H1 (cell line): ENCODE results near the gene TIGD1. TPM values are rescaled to one million over a fixed set of nuclear protein-coding genes. Genes with fewer than 3 reads are reported as not detected.

Experiments used
- CTCF ChIA-PET: fragments of 300-600 bp; sonication (Branson Sonifier 250); formaldehyde crosslinking; loops from one replicate; lab custom pipeline; 2021; ENCODE audit not compliant: partially characterized antibody; lab: Charles Lee
- POLR2A ChIA-PET: fragments of 300-600 bp; sonication (Branson Sonifier 250); formaldehyde crosslinking; loops from one replicate; lab custom pipeline; 2021; ENCODE audit warnings: inconsistent platforms; ENCODE audit not compliant: partially characterized antibody; lab: Charles Lee
- DNase-seq, 2 experiments: peaks; one replicate each; pipeline versions ENCODE4 v3.0.0 to v3.0.0-alpha.2; 2010 to 2022; ENCODE audit warnings: low spot score in 2 of 2, low read depth in 1 of 2, mixed read lengths in 1 of 2
- FAIRE-seq: peaks from 2 replicates; lab custom pipeline; 2011; peaks lifted over from hg19 to GRCh38; lab: Jason Lieb, UNC
- H2AFZ ChIP-seq: 2 replicates; pipeline ENCODE4 v1.8.1; 2012; ENCODE audit warnings: low read length, inconsistent platforms
- H2AK5ac ChIP-seq: 2 replicates; pipeline ENCODE4 v1.6.1; 2013; ENCODE audit warnings: low read depth, low read length
- H2BK120ac ChIP-seq: replicated peaks from 2 replicates; pipeline ENCODE3; 2013; ENCODE audit warnings: low read depth, low read length, inconsistent platforms
- H2BK12ac ChIP-seq: 2 replicates; pipeline ENCODE4 v1.6.1; 2013; ENCODE audit warnings: low read depth, low read length
- H2BK15ac ChIP-seq: 2 replicates; pipeline ENCODE4 v1.6.1; 2013; ENCODE audit warnings: low read length
- H2BK20ac ChIP-seq: 2 replicates; pipeline ENCODE4 v1.6.1; 2013; ENCODE audit warnings: low read length
- H2BK5ac ChIP-seq: 2 replicates; pipeline ENCODE4 v1.6.1; 2013; ENCODE audit warnings: low read depth, low read length
- H3K14ac ChIP-seq: 2 replicates; pipeline ENCODE4 v1.6.1; 2013; ENCODE audit warnings: inconsistent platforms; ENCODE audit not compliant: insufficient read length
- H3K18ac ChIP-seq: 2 replicates; pipeline ENCODE4 v1.6.1; 2013; ENCODE audit warnings: low read length; ENCODE audit errors: extremely low read depth
- H3K23ac ChIP-seq: 2 replicates; pipeline ENCODE4 v1.6.1; 2013; ENCODE audit warnings: inconsistent platforms; ENCODE audit not compliant: insufficient read length
- H3K23me2 ChIP-seq: 2 replicates; pipeline ENCODE4 v1.6.1; 2013; ENCODE audit warnings: low read depth, low read length
- H3K27ac ChIP-seq: 2 replicates; pipeline ENCODE4 v1.6.1; 2011; ENCODE audit warnings: low read depth, low read length, inconsistent platforms
- H3K27me3 ChIP-seq, 4 experiments: replicated peaks in 1 of 4; 1 replicate in 1 of 4; 2 replicates in 3 of 4; pipeline versions ENCODE4 v1.6.1 to v1.8.1; 2011 to 2013; ENCODE audit warnings: low read length in 3 of 4, mild to moderate bottlenecking in 3 of 4, inconsistent platforms in 2 of 4, mixed read lengths in 2 of 4, moderate library complexity in 1 of 4; ENCODE audit not compliant: control insufficient read depth in 3 of 4, insufficient read depth in 3 of 4; ENCODE audit errors: extremely low read depth in 1 of 4
- H3K36me3 ChIP-seq, 4 experiments: 2 replicates each; pipeline versions ENCODE4 v1.6.1 to v1.8.1; 2011 to 2013; ENCODE audit warnings: mild to moderate bottlenecking in 4 of 4, low read length in 3 of 4, moderate library complexity in 2 of 4, control low read depth in 1 of 4, inconsistent platforms in 1 of 4; ENCODE audit not compliant: insufficient read depth in 4 of 4, control insufficient read depth in 2 of 4
- H3K4ac ChIP-seq: replicated peaks from 2 replicates; pipeline ENCODE3; 2013; ENCODE audit warnings: low read length, low read depth, mixed read lengths, inconsistent platforms; ENCODE audit not compliant: insufficient read length
- H3K4me1 ChIP-seq, 4 experiments: replicated peaks in 1 of 4; 1 replicate in 1 of 4; 2 replicates in 3 of 4; pipeline versions ENCODE4 v1.6.1 to v1.8.1; 2011 to 2013; ENCODE audit warnings: low read length in 3 of 4, inconsistent platforms in 2 of 4, mixed read lengths in 1 of 4; ENCODE audit not compliant: insufficient read depth in 4 of 4, control insufficient read depth in 3 of 4
- H3K4me2 ChIP-seq, 2 experiments: 2 replicates each; pipeline versions ENCODE4 v1.6.1 to v1.8.1; 2011 to 2013; ENCODE audit warnings: low read depth in 2 of 2, low read length in 2 of 2, control low read depth in 1 of 2, inconsistent platforms in 1 of 2, mild to moderate bottlenecking in 1 of 2; ENCODE audit not compliant: insufficient read depth in 1 of 2
- H3K4me3 ChIP-seq, 4 experiments: fragments of 200-600, 300-600 bp in 1 of 4; sonication (generic), shearing (Covaris generic), sonication (Bioruptor Twin) in 1 of 4; 2 replicates each; pipeline versions ENCODE4 v1.5.1 to v1.8.1; 2011 to 2016; ENCODE audit warnings: low read length in 4 of 4, low read depth in 3 of 4, control low read depth in 2 of 4, inconsistent platforms in 2 of 4, mild to moderate bottlenecking in 2 of 4, mixed read lengths in 1 of 4, moderate library complexity in 1 of 4; ENCODE audit not compliant: insufficient read depth in 2 of 4; ENCODE audit errors: extremely low read depth in 1 of 4
- H3K56ac ChIP-seq: replicated peaks from 2 replicates; pipeline ENCODE3; 2013; ENCODE audit warnings: low read depth, mild to moderate bottlenecking, mixed read lengths, low read length, inconsistent platforms; ENCODE audit not compliant: insufficient read length
- H3K79me1 ChIP-seq: 2 replicates; pipeline ENCODE4 v1.6.1; 2013; ENCODE audit warnings: low read depth, low read length, control low read depth
- H3K79me2 ChIP-seq, 2 experiments: 2 replicates each; pipeline versions ENCODE4 v1.6.1 to v1.8.1; 2012 to 2013; ENCODE audit warnings: low read length in 2 of 2, mild to moderate bottlenecking in 2 of 2, inconsistent platforms in 1 of 2; ENCODE audit not compliant: insufficient read depth in 2 of 2, control insufficient read depth in 1 of 2
- H3K9ac ChIP-seq, 4 experiments: replicated peaks in 1 of 4; 1 replicate in 1 of 4; 2 replicates in 3 of 4; pipeline versions ENCODE4 v1.6.1 to v1.8.1; 2011 to 2013; ENCODE audit warnings: low read depth in 3 of 4, low read length in 3 of 4, control low read depth in 2 of 4, mild to moderate bottlenecking in 2 of 4, moderate library complexity in 2 of 4, inconsistent platforms in 1 of 4; ENCODE audit errors: extremely low read depth in 1 of 4
- H3K9me3 ChIP-seq, 2 experiments: 2 replicates each; pipeline versions ENCODE4 v1.6.1 to v1.8.1; 2012 to 2013; ENCODE audit warnings: mild to moderate bottlenecking in 2 of 2, moderate library complexity in 2 of 2, control low read depth in 1 of 2, inconsistent platforms in 1 of 2, low read depth in 1 of 2, low read length in 1 of 2, mixed read lengths in 1 of 2; ENCODE audit not compliant: insufficient read depth in 2 of 2
- H4K20me1 ChIP-seq, 2 experiments: replicated peaks in 1 of 2; 2 replicates each; pipeline versions ENCODE3 to v1.8.1; 2011 to 2013; ENCODE audit warnings: inconsistent platforms in 2 of 2, low read length in 2 of 2, mild to moderate bottlenecking in 1 of 2; ENCODE audit not compliant: insufficient read depth in 2 of 2, control insufficient read depth in 1 of 2
- H4K5ac ChIP-seq: 2 replicates; pipeline ENCODE4 v1.6.1; 2013; ENCODE audit warnings: low read length, low read depth, mixed read lengths, inconsistent platforms; ENCODE audit not compliant: insufficient read length
- H4K8ac ChIP-seq: 2 replicates; pipeline ENCODE4 v1.8.0; 2013; ENCODE audit warnings: mild to moderate bottlenecking, moderate library complexity, low read length, inconsistent platforms; ENCODE audit not compliant: insufficient read depth; ENCODE audit errors: extremely low read depth
- H4K91ac ChIP-seq: replicated peaks from 2 replicates; pipeline ENCODE3; 2013; ENCODE audit warnings: low read length, mixed read lengths, inconsistent platforms; ENCODE audit not compliant: insufficient read length
- ASH2L ChIP-seq: fragments of 200-600, 300-600 bp; sonication (generic); IDR thresholded peaks from one replicate; pipeline ENCODE4 v1.7.1; 2017; ENCODE audit warnings: low read length
- CTBP2 ChIP-seq: IDR thresholded peaks from 2 replicates; pipeline ENCODE4 v1.7.0; 2011; ENCODE audit warnings: borderline replicate concordance, mild to moderate bottlenecking, moderate library complexity, mixed read lengths, low read length; ENCODE audit not compliant: insufficient read depth, insufficient read length
- EZH2 ChIP-seq: fragments of 200-600 bp; sonication (generic); IDR thresholded peaks from 2 replicates; pipeline ENCODE4 v1.7.1; 2012; ENCODE audit warnings: low read depth, mild to moderate bottlenecking, moderate library complexity, low read length, inconsistent platforms; ENCODE audit not compliant: severe bottlenecking
- SIN3A ChIP-seq, 2 experiments: IDR thresholded peaks in 1 of 2; conservative IDR thresholded peaks in 1 of 2; 2 replicates each; pipeline ENCODE4 v1.6.1; 2011 to 2012; ENCODE audit warnings: low read length in 2 of 2, improper control_type of control experiment in 1 of 2, low read depth in 1 of 2, mild to moderate bottlenecking in 1 of 2
- SUZ12 ChIP-seq: fragments of 200-600 bp; sonication (generic); IDR thresholded peaks from 2 replicates; pipeline ENCODE4 v1.6.1; 2012; ENCODE audit warnings: mild to moderate bottlenecking, inconsistent platforms, low read length, moderate library complexity, mixed read lengths
- WGBS, 2 experiments: shearing (Covaris generic) in 1 of 2; methylation state at CpG; one replicate each; pipeline versions ENCODE4 v1.1.6 to v1.1.7; 2013 to 2015; ENCODE audit warnings: low lambda C conversion rate in 2 of 2, mixed read lengths in 2 of 2, inconsistent platforms in 1 of 2, low coverage in 1 of 2, missing lambda C conversion rate in 1 of 2; ENCODE audit not compliant: insufficient replicate concordance in 2 of 2, insufficient coverage in 1 of 2, insufficient read length in 1 of 2; ENCODE audit errors: extremely low coverage in 1 of 2, missing lambda C conversion rate in 1 of 2; 5-methylcytosine and 5-hydroxymethylcytosine counted together
- polyA plus RNA-seq, 7 experiments: library from polyadenylated mRNA; depleted of rRNA in 3 of 7; stranded (reverse) in 5 of 7; unstranded in 2 of 7; fragments of >200 nt in 5 of 7; fragments of 200-250 nt in 2 of 7; gene quantifications; 1 replicate in 5 of 7; 2 replicates in 1 of 7; 4 replicates in 1 of 7; pipeline versions ENCODE4 v1.2.1 to v1.2.3, GENCODE V29; 2011 to 2013; ENCODE audit warnings: missing spikeins in 2 of 7, mixed read lengths in 2 of 7
- total RNA-seq: library from RNA; stranded (reverse); fragmentation: NEBNext Ultra II Directional; extraction: Animal tissue kit (Norgen Biotek cat#: 25700); gene quantifications from 2 replicates; pipeline ENCODE4 v1.2.1, GENCODE V29; 2021
- TF ChIP-seq, protein P1 (sequence below): IDR thresholded peaks from 2 replicates; pipeline ENCODE4 v1.6.1; 2012; ENCODE audit warnings: inconsistent platforms

TIGD1 gene
- total and polyA plus RNA-seq, 2 of the 8 experiments (the other 6 are each of a cell fraction or from before 2014, with no cell fraction given) = 4.7 to 8.3 TPM

DNA sequence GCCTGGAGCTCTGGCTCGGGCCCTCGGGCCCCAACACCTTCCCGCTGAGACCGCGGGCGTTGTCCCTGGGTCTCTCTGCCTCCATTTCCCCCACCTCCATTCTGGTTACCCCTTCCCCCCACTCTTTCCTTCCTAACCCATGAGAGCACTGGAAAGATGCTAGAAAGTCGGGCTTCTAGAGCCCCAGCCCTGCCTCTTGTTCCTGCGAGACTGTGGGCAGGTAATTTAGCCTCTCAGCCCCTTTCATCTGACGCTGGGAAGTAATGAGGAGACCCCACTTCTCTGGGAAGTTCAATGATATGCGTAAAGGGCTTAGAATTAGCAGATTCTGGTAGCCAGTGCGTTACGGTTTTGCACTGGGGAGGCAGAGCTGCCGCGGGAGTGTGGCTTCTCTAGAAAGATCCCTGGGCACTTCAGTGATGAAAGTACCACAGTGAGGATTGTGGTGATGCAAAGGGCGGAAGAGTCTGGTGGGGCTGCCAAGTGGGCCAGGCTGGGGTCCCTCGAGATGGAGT is 46.5 kb downstream of the TIGD1 start:
- Histone ChIP-seq H2AFZ (no peak overlapping the region), H4K91ac (no peak overlapping the region), H3K36me3 (no peaks in the 10 kb centered on the region), H3K4me1 (peaks cover 0 to 31% (median 17%) of the 10 kb centered on the region in 4 experiments; a peak in 6 of 7 replicates), H2AK5ac (no peak overlapping the region), H3K79me2 (no peaks in the 10 kb centered on the region), H3K4me3 (peak overlapping the region; percentile 39 to 84 (median 56)), H3K18ac (no peak overlapping the region), H4K20me1 (peaks cover 0 to 2% of the 10 kb centered on the region in 2 experiments), H3K27me3 (peaks cover 15 to 48% (median 43%) of the 10 kb centered on the region in 4 experiments), H2BK5ac (no peak overlapping the region), H3K9me3 (no peaks in the 10 kb centered on the region), H4K8ac (no peak overlapping the region), H2BK20ac (no peak overlapping the region; the same call in 1 of the 2 replicates), H3K23me2 (peaks cover 12% of the 10 kb centered on the region), H3K27ac (no peak overlapping the region), H3K14ac (no peak overlapping the region), H2BK15ac (no peak overlapping the region; the same call in 1 of the 2 replicates), H3K4me2 (peak overlapping the region; percentile 100)
- no peak for FAIRE-seq
- ChIA-PET CTCF (interaction anchor here (0.6 to 10.8 kb wide), 3 partner anchors 14 to 103 kb away, joined by 3 to 176 read pairs (median 4); partner anchors contain the start of genes CHRND and PRSS56), POLR2A (interaction anchor here (1.1 to 1.2 kb wide), 2 partner anchors 14 to 20 kb away, joined by 3 to 5 read pairs; no protein-coding TSS in a partner anchor)
- no peak for DNase-seq
- TF ChIP-seq CTBP2 = no peak
- 0 out of 4 replicates have a peak, but pooled peaks of 1 of the 2 experiments have one; percentile 7 for TF ChIP-seq SIN3A (conservative IDR thresholded peaks at IDR 0.05 in 1 of 2, IDR thresholded peaks at IDR 0.05 in 1 of 2; ENCODE audit: low read depth in 1 of 2, low read length in 2 of 2)
- peak; percentile 74 for TF ChIP-seq EZH2
- peak; percentile 65; the same call in 1 of the 2 replicates for TF ChIP-seq SUZ12
- peak; percentile 11 for TF ChIP-seq ASH2L
- TF ChIP-seq, protein P1, sequence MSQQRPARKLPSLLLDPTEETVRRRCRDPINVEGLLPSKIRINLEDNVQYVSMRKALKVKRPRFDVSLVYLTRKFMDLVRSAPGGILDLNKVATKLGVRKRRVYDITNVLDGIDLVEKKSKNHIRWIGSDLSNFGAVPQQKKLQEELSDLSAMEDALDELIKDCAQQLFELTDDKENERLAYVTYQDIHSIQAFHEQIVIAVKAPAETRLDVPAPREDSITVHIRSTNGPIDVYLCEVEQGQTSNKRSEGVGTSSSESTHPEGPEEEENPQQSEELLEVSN = no peak
- TF ChIP-seq, all 59 proteins: peak for 4
- Histone ChIP-seq H3K4ac (no peak overlapping the region), H3K79me1 (no peaks in the 10 kb centered on the region), H2BK12ac (peak overlapping the region; percentile 27; the same call in 1 of the 2 replicates), H4K5ac (no peak overlapping the region), H3K56ac (no peak overlapping the region), H2BK120ac (no peak overlapping the region), H3K23ac (no peak overlapping the region), H3K9ac (no peak overlapping the region)
- 27% methylated on average over 16 of the region's 16 CpGs; no CpG with 5 or more reads in 1 of the 2 experiments for WGBS, 2 experiments
